Breast epithelium (tissue), 4 donors: Measurements from ENCODE around the gene NCKAP5. TPM values are rescaled to one million over a fixed set of nuclear protein-coding genes. Genes with fewer than 3 reads are reported as not detected.

ENCODE experiments used
- DNase-seq, 2 donors: peaks; one replicate each; pipeline ENCODE4 v3.0.0-alpha.2; 2019; ENCODE audit warnings: low spot score in 2 of 2
- H3K27ac ChIP-seq, 2 donors: fragments of 200-600 bp; sonication (generic) in 1 of 2; one replicate each; pipeline ENCODE4 v1.5.1; 2016 to 2019; ENCODE audit warnings: mild to moderate bottlenecking in 1 of 2
- H3K27me3 ChIP-seq, 2 donors: fragments of 200-600 bp; sonication (generic) in 1 of 2; one replicate each; pipeline versions ENCODE4 v1.5.1 to v1.6.0; 2017 to 2019; ENCODE audit warnings: control low read depth in 1 of 2, mild to moderate bottlenecking in 1 of 2
- H3K36me3 ChIP-seq: fragments of 200-600 bp; one replicate; pipeline ENCODE4 v1.5.1; 2019
- H3K4me1 ChIP-seq, 2 donors: fragments of 200-600 bp; sonication (generic); one replicate each; pipeline ENCODE4 v1.5.1; 2016 to 2019; ENCODE audit warnings: control low read depth in 1 of 2
- H3K4me3 ChIP-seq, 3 donors: fragments of 200-600 bp; sonication (generic); 1 replicate in 2 of 3; 2 replicates in 1 of 3; pipeline ENCODE4 v1.5.1; 2016 to 2019; ENCODE audit warnings: mild to moderate bottlenecking in 3 of 3, moderate library complexity in 2 of 3
- H3K9me3 ChIP-seq, 2 donors: fragments of 200-600 bp; sonication (generic) in 1 of 2; one replicate each; pipeline ENCODE4 v1.5.1; 2016 to 2019; ENCODE audit warnings: control low read depth in 1 of 2
- CTCF ChIP-seq, 3 donors: fragments of 450-650 bp; IDR thresholded peaks; one replicate each; pipeline ENCODE4 v1.5.1; 2016 to 2017; ENCODE audit warnings: antibody characterized with exemption in 3 of 3, mild to moderate bottlenecking in 3 of 3, moderate library complexity in 3 of 3
- POLR2A ChIP-seq: fragments of 450-650 bp; IDR thresholded peaks from one replicate; pipeline ENCODE4 v1.6.1; 2016; ENCODE audit warnings: antibody characterized with exemption, mild to moderate bottlenecking, moderate library complexity
- POLR2AphosphoS5 ChIP-seq, 3 donors: sonication (generic); formaldehyde crosslinking; IDR thresholded peaks; one replicate each; pipeline ENCODE4 v1.6.1; 2017; ENCODE audit warnings: antibody characterized with exemption in 3 of 3
- intact Hi-C: fragments of 100-400 bp; cut with DNase I; formaldehyde crosslinking; loops from one replicate; pipeline ENCODE4 v1.15.1; 2023; ENCODE audit warnings: low total_unique reads
- total RNA-seq, 3 donors: library from RNA; depleted of rRNA; stranded (reverse); fragments of >200 nt; gene quantifications; one replicate each; pipeline ENCODE4 v1.1.0, GENCODE V29; 2016

The NCKAP5 gene
- total RNA-seq, 3 donors from 2014 or later = 1.1 to 10.5 (median 6.1) TPM

- TF ChIP-seq CTCF (IDR thresholded peaks at IDR 0.05) (no peak), POLR2AphosphoS5 (IDR thresholded peaks at IDR 0.05) (no peak), POLR2A (no peak)
- H3K27ac ChIP-seq = no peak overlapping the region
- H3K27me3 ChIP-seq = no peaks in the 10 kb centered on the region
- peaks cover 0 to 15% of the 10 kb centered on the region in 2 donors for H3K9me3 ChIP-seq
- no peaks in the 10 kb centered on the region for H3K36me3 ChIP-seq
- H3K4me1 ChIP-seq = no peaks in the 10 kb centered on the region
- no peak overlapping the region for H3K4me3 ChIP-seq
- intact Hi-C loops = no loop called here
- DNase-seq = no peak
Observed at GRCh38 chr2:133039531-133039930, 528.7 kb downstream of the NCKAP5 start.

GRCh38 chr2:133026536-133027177, 541.6 kb downstream of the NCKAP5 start:
- H3K27ac ChIP-seq = no peak overlapping the region
- TF ChIP-seq CTCF (IDR thresholded peaks at IDR 0.05) (no peak), POLR2A (no peak), POLR2AphosphoS5 (IDR thresholded peaks at IDR 0.05) (no peak)
- DNase-seq = no peak
- H3K4me3 ChIP-seq = no peak overlapping the region
- H3K4me1 ChIP-seq = no peaks in the 10 kb centered on the region
- no peaks in the 10 kb centered on the region for H3K9me3 ChIP-seq
- H3K36me3 ChIP-seq = no peaks in the 10 kb centered on the region
- intact Hi-C loops = no loop called here
- H3K27me3 ChIP-seq = no peaks in the 10 kb centered on the region

- Histone ChIP-seq H3K27ac (no peak overlapping the region), H3K4me3 (no peak overlapping the region), H3K4me1 (no peaks in the 10 kb centered on the region), H3K36me3 (no peaks in the 10 kb centered on the region), H3K9me3 (no peaks in the 10 kb centered on the region), H3K27me3 (no peaks in the 10 kb centered on the region)
- TF ChIP-seq CTCF (IDR thresholded peaks at IDR 0.05) (no peak), POLR2A (no peak), POLR2AphosphoS5 (IDR thresholded peaks at IDR 0.05) (no peak)
- intact Hi-C loops = no loop called here
- no peak for DNase-seq
Observed at GRCh38 chr2:133025004-133025403, 543.3 kb downstream of the NCKAP5 start.

GRCh38 chr2:133012847-133013734, 555.2 kb downstream of the NCKAP5 start:
- no peak for DNase-seq
- no peaks in the 10 kb centered on the region for H3K36me3 ChIP-seq
- no peaks in the 10 kb centered on the region for H3K9me3 ChIP-seq
- H3K27me3 ChIP-seq = no peaks in the 10 kb centered on the region
- H3K4me1 ChIP-seq = no peaks in the 10 kb centered on the region
- no peak overlapping the region for H3K4me3 ChIP-seq
- TF ChIP-seq POLR2AphosphoS5 (IDR thresholded peaks at IDR 0.05) = no peak
- TF ChIP-seq POLR2A = no peak
- no peak for TF ChIP-seq CTCF (IDR thresholded peaks at IDR 0.05)
- intact Hi-C loops = no loop called here
- no peak overlapping the region for H3K27ac ChIP-seq

GRCh38 chr2:133004623-133005022, 563.6 kb downstream of the NCKAP5 start:
- no peak overlapping the region for H3K27ac ChIP-seq
- intact Hi-C loops = no loop called here
- H3K36me3 ChIP-seq = no peaks in the 10 kb centered on the region
- no peaks in the 10 kb centered on the region for H3K4me1 ChIP-seq
- peaks cover 0 to 9% of the 10 kb centered on the region in 2 donors for H3K9me3 ChIP-seq
- no peak overlapping the region for H3K4me3 ChIP-seq
- H3K27me3 ChIP-seq = no peaks in the 10 kb centered on the region
- TF ChIP-seq POLR2A = no peak
- TF ChIP-seq POLR2AphosphoS5 (IDR thresholded peaks at IDR 0.05) = no peak
- no peak for TF ChIP-seq CTCF (IDR thresholded peaks at IDR 0.05)
- no peak for DNase-seq
